Measurements from ENCODE around the gene ANKRD13D. TPM values are rescaled to one million over a fixed set of nuclear protein-coding genes. Genes with fewer than 3 reads are reported as not detected.

Gene ANKRD13D
- total and polyA plus RNA-seq, 2 experiments from 2014 or later, result 20.3 to 30.8 TPM

- Histone ChIP-seq H3K27me3 (ENCODE audit: insufficient read depth) (no peaks in the 10 kb centered on the region), H2AFZ (no peak overlapping the region), H3K79me2 (replicated peaks; ENCODE audit: insufficient read depth) (no peaks in the 10 kb centered on the region), H3F3A (replicated peaks; ENCODE audit: low read depth) (0 out of 2 replicates have a peak, but pooled peaks cover 13% of the 10 kb centered on the region), H3K9me2 (ENCODE audit: insufficient read depth) (no peaks in the 10 kb centered on the region), H3K4me3 (no peak overlapping the region), H3K4me1 (ENCODE audit: insufficient read depth) (peaks cover 10% of the 10 kb centered on the region), H3K27ac (ENCODE audit: low read depth) (no peak overlapping the region), H3K4me2 (no peak overlapping the region), H4K20me1 (replicated peaks; ENCODE audit: insufficient read depth) (no peaks in the 10 kb centered on the region), H3K36me3 (ENCODE audit: insufficient read depth) (peaks cover 7% of the 10 kb centered on the region)
- peak; percentile 40 for DNase-seq (ENCODE audit: low spot score)
- no peaks in the 10 kb centered on the region for H3K9me3 Mint-ChIP-seq
- no peak for ATAC-seq
- H3K36me3 Mint-ChIP-seq (ENCODE audit: low read depth), result peaks cover 25% of the 10 kb centered on the region
- no peak for TF ChIP-seq JUNB (IDR thresholded peaks at IDR 0.05; ENCODE audit: unreplicated experiment)
- TF ChIP-seq CTCF (conservative IDR thresholded peaks at IDR 0.05; ENCODE audit: low read depth in 2 of 2), result peak in 1 of 2 experiments; percentile 33; a peak in 2 of 4 replicates
- TF ChIP-seq ZNF462 (CRISPR knock-in tag; IDR thresholded peaks at IDR 0.05), result no peak
- no peak for TF ChIP-seq POLR2AphosphoS5 (IDR thresholded peaks at IDR 0.05; ENCODE audit: low read depth)
- TF ChIP-seq ZNF331 (CRISPR knock-in tag; IDR thresholded peaks at IDR 0.05; ENCODE audit: low read depth), result no peak
- H3K4me1 Mint-ChIP-seq, result peaks cover 17% of the 10 kb centered on the region
- H3K4me3 Mint-ChIP-seq, result peak overlapping the region; percentile 71; the same call in 1 of the 3 replicates
- H3K27me3 Mint-ChIP-seq (ENCODE audit: insufficient read depth, low read depth, poor library complexity), result peaks cover 19% of the 10 kb centered on the region
- H3K27ac Mint-ChIP-seq, result peak overlapping the region; percentile 63; the same call in 1 of the 2 replicates
Measured at GRCh38 chr11:67286621-67287333, 2.3 kb upstream of the ANKRD13D start.
